Measurements from ENCODE around the gene MXRA7.
A peak's percentile ranks its signal among the peaks of the same experiment; 100 is the strongest.

Gene MXRA7

GRCh38 chr17:76671123-76671911 is 39.4 kb downstream of the MXRA7 start:
- TF ChIP-seq CTCF (conservative IDR thresholded peaks at IDR 0.05; ENCODE audit: low read depth, low read length), result no peak
- H3K4me3 ChIP-seq (ENCODE audit: low read length), result peak overlapping the region; percentile 85
- DNase-seq (ENCODE audit: low read depth), result peak; percentile 100

DNA sequence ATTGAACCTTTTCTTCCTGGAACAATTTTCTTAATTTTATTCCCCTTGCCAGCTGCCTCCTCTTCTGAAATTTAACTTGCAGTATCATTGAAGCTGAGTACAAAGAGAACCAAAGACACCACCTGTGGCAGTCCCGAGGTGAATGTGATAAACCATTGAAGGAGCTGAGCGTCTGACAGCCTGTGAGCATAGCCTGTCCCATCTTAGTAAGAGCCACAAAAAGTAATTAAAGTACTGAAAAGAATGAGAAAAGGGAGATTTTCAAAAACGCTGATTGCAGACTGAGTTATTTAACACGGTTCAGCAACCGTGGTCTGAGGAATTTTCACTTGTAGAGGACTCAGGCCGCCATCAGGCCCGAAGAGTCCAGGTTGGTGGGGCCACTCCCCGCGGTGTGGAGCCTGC is 40.0 kb downstream of the MXRA7 start:
- peak overlapping the region; percentile 52 for H3K4me3 ChIP-seq (ENCODE audit: low read length)
- DNase-seq (ENCODE audit: low read depth), result no peak
- TF ChIP-seq CTCF (conservative IDR thresholded peaks at IDR 0.05; ENCODE audit: low read depth, low read length), result peak; percentile 4

DNA sequence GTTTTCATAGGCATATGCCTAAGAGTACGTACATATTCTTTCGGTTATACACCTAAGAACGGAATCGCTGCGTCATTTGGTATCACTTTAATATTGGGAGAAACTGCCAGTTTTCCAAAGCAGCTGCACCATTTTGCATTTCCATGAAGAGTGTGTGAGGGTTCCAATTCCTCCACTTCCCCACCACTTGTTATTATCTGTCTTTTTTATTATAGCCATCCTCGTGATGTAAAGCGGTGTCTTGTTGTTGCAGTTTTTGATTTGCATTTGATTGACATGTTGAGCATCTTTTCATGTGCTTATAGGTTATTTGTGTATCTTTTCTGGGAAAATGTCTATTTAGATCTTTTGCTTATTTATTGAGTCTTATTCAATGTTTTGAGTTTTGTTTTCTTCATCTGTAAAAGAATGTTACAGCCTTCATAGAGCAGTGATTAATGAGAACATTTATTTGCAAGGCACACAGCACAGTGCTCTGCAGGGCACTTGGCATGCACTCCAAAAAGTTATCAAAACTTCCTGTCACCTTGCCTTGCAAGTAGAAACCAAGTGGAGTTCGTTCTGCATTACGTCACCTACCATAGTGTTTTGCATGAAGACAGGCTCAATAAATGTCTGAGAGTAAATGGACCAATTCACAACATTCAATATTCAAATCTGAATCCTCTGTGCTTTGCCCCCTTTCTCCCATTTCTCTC is 40.6 kb downstream of the MXRA7 start:
- DNase-seq (ENCODE audit: low read depth), result no peak
- TF ChIP-seq CTCF (conservative IDR thresholded peaks at IDR 0.05; ENCODE audit: low read depth, low read length), result no peak
- H3K4me3 ChIP-seq (ENCODE audit: low read length), result no peak overlapping the region

GRCh38 chr17:76667786-76668453 is 42.8 kb downstream of the MXRA7 start:
- H3K4me3 ChIP-seq (ENCODE audit: low read length), result no peak overlapping the region
- no peak for TF ChIP-seq CTCF (conservative IDR thresholded peaks at IDR 0.05; ENCODE audit: low read depth, low read length)
- DNase-seq (ENCODE audit: low read depth), result no peak

DNA sequence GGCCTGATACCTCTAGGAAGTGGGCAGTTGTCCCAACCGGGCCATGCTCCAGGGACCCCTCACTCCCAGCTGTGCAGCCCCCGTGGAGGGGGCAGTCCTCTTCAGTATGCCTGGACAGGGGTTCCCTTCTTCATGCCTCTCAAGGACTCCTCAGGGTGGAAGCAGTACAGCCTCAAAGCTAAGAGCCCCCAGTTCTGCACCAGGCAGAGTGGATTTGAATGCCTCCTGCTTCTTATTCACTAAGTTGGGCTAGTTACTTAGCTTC is 43.3 kb downstream of the MXRA7 start:
- TF ChIP-seq CTCF (conservative IDR thresholded peaks at IDR 0.05; ENCODE audit: low read depth, low read length), result no peak
- no peak overlapping the region for H3K4me3 ChIP-seq (ENCODE audit: low read length)
- no peak for DNase-seq (ENCODE audit: low read depth)

GRCh38 chr17:76660656-76661042 is 50.1 kb downstream of the MXRA7 start:
- no peak for DNase-seq (ENCODE audit: low read depth)
- no peak overlapping the region for H3K4me3 ChIP-seq (ENCODE audit: low read length)
- TF ChIP-seq CTCF (conservative IDR thresholded peaks at IDR 0.05; ENCODE audit: low read depth, low read length), result no peak
